ENCODE results near the gene AARS2.
"Not testable (repeated sequence)": the region's sequence is repeated elsewhere in the genome, so short reads cannot be mapped to it uniquely, and the experiment has no call there.

AARS2 gene

GRCh38 chr6:44333942-44334341 lies 20.8 kb upstream of the AARS2 start:
- TF ChIP-seq MYC (IDR thresholded peaks at IDR 0.05; ENCODE audit: low read depth, low read length) (no peak), POLR2A (IDR thresholded peaks at IDR 0.05; ENCODE audit: extremely low read depth, insufficient read length) (no peak), CTCF (IDR thresholded peaks at IDR 0.05; ENCODE audit: low read depth, low read length) (no peak)
- TF ChIP-seq, protein P1, sequence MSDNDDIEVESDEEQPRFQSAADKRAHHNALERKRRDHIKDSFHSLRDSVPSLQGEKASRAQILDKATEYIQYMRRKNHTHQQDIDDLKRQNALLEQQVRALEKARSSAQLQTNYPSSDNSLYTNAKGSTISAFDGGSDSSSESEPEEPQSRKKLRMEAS (IDR thresholded peaks at IDR 0.05; ENCODE audit: low read depth, low read length) = no peak

DNA sequence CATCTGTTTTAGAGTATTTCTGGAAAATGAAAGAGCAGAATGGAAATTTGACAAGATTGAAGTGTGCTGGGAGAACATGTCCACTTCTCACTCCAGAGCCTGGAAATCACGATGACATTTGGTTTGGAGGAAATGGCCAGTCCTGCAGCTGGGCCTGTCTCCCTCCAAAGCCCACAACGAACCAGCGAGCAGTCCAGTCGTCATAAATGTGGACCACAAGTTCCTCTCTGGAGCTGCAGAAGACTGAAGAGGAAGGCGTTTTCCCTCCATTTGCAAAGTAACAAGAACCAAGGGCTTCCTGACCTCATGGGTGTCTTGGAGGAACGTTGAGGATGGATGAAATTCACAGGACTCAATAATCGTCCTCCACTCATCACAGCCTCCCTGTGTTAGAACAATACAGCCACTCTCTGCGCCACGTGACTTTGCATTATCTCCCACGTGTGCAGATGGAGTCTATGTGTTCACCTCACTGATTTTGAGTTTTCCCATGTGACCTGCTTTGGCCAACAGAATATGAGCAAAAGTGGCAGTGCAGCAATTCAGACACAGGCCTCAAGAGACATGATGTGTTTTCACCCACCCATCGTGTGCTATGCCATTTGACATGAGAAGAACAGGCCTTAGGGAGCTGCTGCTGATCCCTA lies 20.2 kb upstream of the AARS2 start:
- DNase-seq (ENCODE audit: low read depth) = peak; percentile 24
- TF ChIP-seq POLR2A (IDR thresholded peaks at IDR 0.05; ENCODE audit: extremely low read depth, insufficient read length) = no peak
- TF ChIP-seq MYC (IDR thresholded peaks at IDR 0.05; ENCODE audit: low read depth, low read length) = no peak
- TF ChIP-seq, protein P1 (IDR thresholded peaks at IDR 0.05; ENCODE audit: low read depth, low read length) = no peak
- TF ChIP-seq CTCF (IDR thresholded peaks at IDR 0.05; ENCODE audit: low read depth, low read length) = no peak
- no peak overlapping the region for H3K4me3 ChIP-seq (ENCODE audit: low read depth, low read length)

More at GRCh38 chr6:44333942-44334341, 20.8 kb upstream of the AARS2 start:
- H3K4me3 ChIP-seq (ENCODE audit: low read depth, low read length) = no peak overlapping the region
- DNase-seq (ENCODE audit: low read depth) = peak; percentile 36

- DNase-seq (ENCODE audit: low read depth) = no peak
- H3K4me3 ChIP-seq (ENCODE audit: low read depth, low read length) = no peak overlapping the region
- TF ChIP-seq, protein P1 (IDR thresholded peaks at IDR 0.05; ENCODE audit: low read depth, low read length) = no peak
- no peak for TF ChIP-seq MYC (IDR thresholded peaks at IDR 0.05; ENCODE audit: low read depth, low read length)
- TF ChIP-seq POLR2A (IDR thresholded peaks at IDR 0.05; ENCODE audit: extremely low read depth, insufficient read length) = no peak
Measured at GRCh38 chr6:44332585-44332984, 19.4 kb upstream of the AARS2 start.

GRCh38 chr6:44329858-44330257 lies 16.7 kb upstream of the AARS2 start:
- no peak overlapping the region for H3K4me3 ChIP-seq (ENCODE audit: low read depth, low read length)
- TF ChIP-seq MYC (IDR thresholded peaks at IDR 0.05; ENCODE audit: low read depth, low read length) (no peak), CTCF (IDR thresholded peaks at IDR 0.05; ENCODE audit: low read depth, low read length) (no peak), POLR2A (IDR thresholded peaks at IDR 0.05; ENCODE audit: extremely low read depth, insufficient read length) (no peak)
- TF ChIP-seq, protein P1 (IDR thresholded peaks at IDR 0.05; ENCODE audit: low read depth, low read length) = no peak
- DNase-seq (ENCODE audit: low read depth) = no peak

GRCh38 chr6:44328203-44328602 lies 15.1 kb upstream of the AARS2 start:
- H3K4me3 ChIP-seq (ENCODE audit: low read depth, low read length); DNase-seq (ENCODE audit: low read depth): not testable (repeated sequence)

DNA sequence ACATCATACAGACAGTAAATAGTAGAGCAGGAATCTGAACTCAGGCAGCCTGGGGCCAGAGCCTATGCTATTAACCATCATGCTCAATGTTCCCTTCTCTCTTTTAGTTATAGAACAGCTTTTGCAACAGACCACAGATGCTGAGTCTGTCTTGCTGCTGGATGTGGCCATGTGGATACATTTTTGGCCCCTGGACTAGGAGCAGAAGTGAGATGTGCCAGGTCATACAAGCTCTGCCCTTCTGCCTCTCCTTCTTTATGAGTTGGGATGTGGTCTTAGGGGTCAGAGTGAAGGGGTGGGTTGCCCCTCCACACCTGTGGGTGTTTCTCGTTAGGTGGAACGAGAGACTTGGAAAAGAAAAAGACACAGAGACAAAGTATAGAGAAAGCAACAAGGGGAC lies 14.6 kb upstream of the AARS2 start:
- TF ChIP-seq MYC (IDR thresholded peaks at IDR 0.05; ENCODE audit: low read depth, low read length) (no peak), POLR2A (IDR thresholded peaks at IDR 0.05; ENCODE audit: extremely low read depth, insufficient read length) (no peak), CTCF (IDR thresholded peaks at IDR 0.05; ENCODE audit: low read depth, low read length) (no peak)
- TF ChIP-seq, protein P1 (IDR thresholded peaks at IDR 0.05; ENCODE audit: low read depth, low read length) = no peak

GRCh38 chr6:44327096-44327495 lies 13.9 kb upstream of the AARS2 start:
- TF ChIP-seq POLR2A (IDR thresholded peaks at IDR 0.05; ENCODE audit: extremely low read depth, insufficient read length) (no peak), MYC (IDR thresholded peaks at IDR 0.05; ENCODE audit: low read depth, low read length) (no peak), CTCF (IDR thresholded peaks at IDR 0.05; ENCODE audit: low read depth, low read length) (no peak)
- TF ChIP-seq, protein P1 (IDR thresholded peaks at IDR 0.05; ENCODE audit: low read depth, low read length) = no peak
- no peak overlapping the region for H3K4me3 ChIP-seq (ENCODE audit: low read depth, low read length)
- no peak for DNase-seq (ENCODE audit: low read depth)

More for the DNA sequence above, 14.6 kb upstream of the AARS2 start:
- DNase-seq (ENCODE audit: low read depth) = no peak
- H3K4me3 ChIP-seq (ENCODE audit: low read depth, low read length) = no peak overlapping the region
